Activated T-cell treated with anti-CD3 and anti-CD28 coated beads, Interleukin-2, amount 50 U/mL, for 24 hours (primary cell): ENCODE data around the gene RAB35.
"Not testable (repeated sequence)": the region's sequence is repeated elsewhere in the genome, so short reads cannot be mapped to it uniquely, and the experiment has no call there.

Experiments used
- DNase-seq: peaks from one replicate; pipeline ENCODE4 v3.0.0-alpha.2; 2020
- H3K27ac Mint-ChIP-seq: 2 replicates; pipeline ENCODE4 v1.8.0; 2020; ENCODE audit warnings: mild to moderate bottlenecking, mixed read lengths
- H3K27me3 Mint-ChIP-seq: 2 replicates; pipeline ENCODE4 v1.8.0; 2020; ENCODE audit warnings: mixed read lengths
- H3K36me3 Mint-ChIP-seq: 2 replicates; pipeline ENCODE4 v1.8.0; 2020; ENCODE audit warnings: low read depth, mixed read lengths
- H3K4me1 Mint-ChIP-seq: 2 replicates; pipeline ENCODE4 v1.8.0; 2020; ENCODE audit warnings: low read depth, mixed read lengths
- H3K4me3 Mint-ChIP-seq: 2 replicates; pipeline ENCODE4 v1.8.0; 2020; ENCODE audit warnings: mild to moderate bottlenecking, moderate library complexity, mixed read lengths
- H3K9me3 Mint-ChIP-seq: 2 replicates; pipeline ENCODE4 v1.8.0; 2020; ENCODE audit warnings: mixed read lengths

Gene RAB35

DNA sequence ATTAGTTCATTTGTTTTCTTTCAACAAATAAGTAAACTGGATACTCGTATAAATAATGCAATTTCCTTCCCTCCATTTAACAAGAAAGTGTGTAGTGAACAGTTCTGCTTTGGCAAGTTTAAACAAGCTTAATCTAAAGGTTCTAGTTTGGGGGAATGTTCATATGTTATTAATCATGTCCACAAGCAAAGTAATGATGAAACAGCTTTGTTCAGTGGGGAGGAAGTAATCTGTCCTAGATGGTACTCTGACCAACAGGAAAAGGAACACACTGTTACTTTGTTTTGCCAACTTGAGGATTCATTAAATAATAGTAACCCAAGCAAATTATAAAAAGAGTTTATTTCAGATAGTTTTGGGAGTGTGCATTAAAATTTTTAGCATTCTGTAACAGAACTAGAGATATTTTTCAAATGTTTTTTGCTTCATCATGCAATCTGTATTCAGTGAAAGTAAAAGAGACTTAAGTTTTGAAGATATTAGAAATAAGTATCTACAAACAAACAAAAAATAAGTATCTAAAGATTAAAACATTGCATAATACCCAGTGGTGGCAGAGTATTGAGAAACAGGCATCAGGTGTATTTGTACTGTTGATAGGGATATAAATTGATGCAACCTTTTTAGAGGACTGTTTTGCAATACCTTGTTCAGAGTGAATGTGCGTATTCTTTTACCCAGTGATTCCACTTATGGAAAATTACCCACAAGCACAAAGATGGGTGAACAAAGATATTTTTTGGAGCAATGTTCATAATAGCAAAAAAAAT, 61.1 kb downstream of the RAB35 start:
- Mint-ChIP-seq H3K27me3 (no peaks in the 10 kb centered on the region), H3K27ac (peak overlapping the region; percentile 26)

GRCh38 chr12:120054293-120054692, 62.3 kb downstream of the RAB35 start:
- Mint-ChIP-seq H3K27me3 (no peaks in the 10 kb centered on the region), H3K9me3 (no peaks in the 10 kb centered on the region), H3K4me1 (peaks cover 29% of the 10 kb centered on the region), H3K36me3 (peaks cover 63% of the 10 kb centered on the region), H3K27ac (no peak overlapping the region), H3K4me3 (no peak overlapping the region)
- DNase-seq, result no peak

More for the DNA sequence above, 61.1 kb downstream of the RAB35 start:
- Mint-ChIP-seq H3K4me3 (no peak overlapping the region), H3K36me3 (peaks cover 60% of the 10 kb centered on the region), H3K4me1 (peaks cover 29% of the 10 kb centered on the region), H3K9me3 (no peaks in the 10 kb centered on the region)
- DNase-seq, result no peak

- Mint-ChIP-seq H3K4me1 (peaks cover 49% of the 10 kb centered on the region), H3K9me3 (no peaks in the 10 kb centered on the region), H3K36me3 (peaks cover 74% of the 10 kb centered on the region), H3K27ac (peak overlapping the region; percentile 40), H3K27me3 (no peaks in the 10 kb centered on the region), H3K4me3 (no peak overlapping the region)
- DNase-seq, result no peak
Measured at GRCh38 chr12:120051535-120051934, 65.0 kb downstream of the RAB35 start.

DNA sequence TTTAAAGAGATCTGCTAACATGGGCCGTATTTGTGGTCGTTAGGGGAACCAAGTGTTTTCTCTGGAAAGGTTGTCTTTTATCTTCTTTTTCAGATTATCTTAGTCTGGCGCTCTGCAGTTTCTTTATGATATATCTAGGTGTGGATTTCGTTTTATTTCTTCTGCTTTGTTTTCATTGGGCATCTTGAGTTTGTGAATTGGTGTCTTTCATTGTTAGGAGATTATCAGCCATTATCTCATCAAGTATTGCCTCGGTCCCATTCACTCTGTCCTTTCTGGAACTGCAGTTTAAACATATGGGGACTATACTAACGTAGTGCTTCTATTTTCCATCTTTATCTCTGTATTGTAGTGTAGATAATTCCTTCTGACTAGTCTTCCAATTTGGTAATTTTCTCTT, 67.1 kb downstream of the RAB35 start:
- Mint-ChIP-seq H3K27ac (no peak overlapping the region), H3K4me1 (peaks cover 54% of the 10 kb centered on the region), H3K36me3 (peaks cover 79% of the 10 kb centered on the region), H3K27me3 (no peaks in the 10 kb centered on the region), H3K9me3 (peaks cover under 1% of the 10 kb centered on the region), H3K4me3 (no peak overlapping the region)
- DNase-seq, result no peak

DNA sequence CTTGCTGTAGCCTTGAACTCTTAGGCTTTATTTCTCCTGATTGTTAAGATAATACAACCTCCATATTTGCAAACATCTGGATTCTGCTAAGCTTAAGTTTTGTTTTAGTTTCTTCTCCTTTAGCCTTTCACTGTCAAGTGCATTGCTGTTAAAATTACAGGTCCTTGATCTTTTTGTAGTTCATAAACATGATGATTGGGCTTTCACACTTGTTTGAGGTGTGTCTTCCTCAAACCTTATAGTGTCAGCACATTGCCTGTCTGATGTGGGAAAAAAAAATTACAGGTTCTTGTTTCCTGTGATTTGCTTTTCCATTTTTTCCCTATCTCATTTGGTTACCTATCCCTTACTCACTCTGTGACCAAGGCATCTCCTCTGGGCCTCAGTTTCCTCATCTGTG, 68.3 kb downstream of the RAB35 start:
- no peaks in the 10 kb centered on the region for H3K27me3 Mint-ChIP-seq
- peak overlapping the region; percentile 54 for H3K27ac Mint-ChIP-seq
- no peak for DNase-seq
- H3K36me3 Mint-ChIP-seq, result peaks cover 80% of the 10 kb centered on the region
- peaks cover 50% of the 10 kb centered on the region for H3K4me1 Mint-ChIP-seq
- H3K4me3 Mint-ChIP-seq, result no peak overlapping the region
- H3K9me3 Mint-ChIP-seq, result peaks cover 3% of the 10 kb centered on the region

GRCh38 chr12:120047072-120047471, 69.5 kb downstream of the RAB35 start:
- H3K4me1 Mint-ChIP-seq, result peaks cover 45% of the 10 kb centered on the region
- no peak for DNase-seq
- H3K9me3 Mint-ChIP-seq, result peaks cover 3% of the 10 kb centered on the region
- H3K4me3 Mint-ChIP-seq, result no peak overlapping the region
- no peaks in the 10 kb centered on the region for H3K27me3 Mint-ChIP-seq
- H3K27ac Mint-ChIP-seq, result peak overlapping the region; percentile 61
- peaks cover 80% of the 10 kb centered on the region for H3K36me3 Mint-ChIP-seq

- peaks cover 55% of the 10 kb centered on the region for H3K4me1 Mint-ChIP-seq
- peaks cover 81% of the 10 kb centered on the region for H3K36me3 Mint-ChIP-seq
- not testable (repeated sequence) for H3K4me3 Mint-ChIP-seq, H3K27me3 Mint-ChIP-seq, H3K9me3 Mint-ChIP-seq, DNase-seq, H3K27ac Mint-ChIP-seq
Measured at GRCh38 chr12:120045367-120045766, 71.2 kb downstream of the RAB35 start.
